Ovary (tissue), 9 donors: ENCODE measurements around the gene HK3. TPM values are rescaled to one million over a fixed set of nuclear protein-coding genes. Genes with fewer than 3 reads are reported as not detected.

Source experiments
- DNase-seq, 5 donors: peaks; one replicate each; pipeline ENCODE4 v3.0.0-alpha.2; 2019 to 2020
- H3K27ac ChIP-seq, 2 donors: fragments of 200-600 bp; one replicate each; pipeline versions ENCODE4 v1.5.1 to v1.8.0; 2019 to 2022
- H3K27me3 ChIP-seq: fragments of 200-600 bp; one replicate; pipeline ENCODE4 v1.8.0; 2022
- H3K36me3 ChIP-seq: fragments of 200-600 bp; sonication (generic); one replicate; pipeline ENCODE4 v1.5.1; 2019
- H3K4me1 ChIP-seq: one replicate; pipeline ENCODE4 v1.8.1; 2013; ENCODE audit warnings: mild to moderate bottlenecking, moderate library complexity; ENCODE audit not compliant: insufficient read depth
- H3K4me3 ChIP-seq: fragments of 200-600 bp; sonication (generic); one replicate; pipeline ENCODE4 v1.5.1; 2017
- H3K9me3 ChIP-seq, 2 donors: fragments of 200-600 bp in 1 of 2; sonication (generic) in 1 of 2; one replicate each; pipeline versions ENCODE4 v1.5.1 to v1.8.1; 2013 to 2019; ENCODE audit warnings: mild to moderate bottlenecking in 1 of 2, moderate library complexity in 1 of 2
- CTCF ChIP-seq, 3 donors: fragments of 450-650 bp in 2 of 3; fragments of 200-600 bp in 1 of 3; IDR thresholded peaks; one replicate each; pipeline versions ENCODE4 v1.5.1 to v1.8.0; 2016 to 2022; ENCODE audit warnings: antibody characterized with exemption in 3 of 3, mild to moderate bottlenecking in 1 of 3
- EP300 ChIP-seq: sonication (generic); formaldehyde crosslinking; IDR thresholded peaks from one replicate; pipeline ENCODE4 v1.6.1; 2017; ENCODE audit warnings: antibody characterized with exemption
- POLR2A ChIP-seq: fragments of 450-650 bp; IDR thresholded peaks from one replicate; pipeline ENCODE4 v1.6.1; 2017; ENCODE audit warnings: antibody characterized with exemption, mild to moderate bottlenecking, moderate library complexity
- WGBS, 3 donors: extraction: QIAGEN DNeasy Blood & Tissue Kit in 1 of 3; methylation state at CpG; one replicate each; pipeline versions ENCODE4 v1.1.5 to v1.1.7; 2013 to 2017; 5-methylcytosine and 5-hydroxymethylcytosine counted together
- intact Hi-C, 4 donors: fragments of 100-400 bp; cut with DNase I; formaldehyde crosslinking; loops; one replicate each; pipeline versions ENCODE4 v1.11.0 to v1.15.1; 2022 to 2023
- polyA plus RNA-seq, 2 donors: library from polyadenylated mRNA; stranded (reverse); fragments of 200-250 nt in 1 of 2; fragments of 350-450 nt in 1 of 2; fragmentation: Illumina TruSeq in 1 of 2; extraction: RNeasy Lipid Tissue Mini Kit (QIAGEN cat#74804) in 1 of 2; gene quantifications; one replicate each; pipeline ENCODE4 v1.2.3, GENCODE V29; 2013 to 2014
- total RNA-seq, 7 donors: library from RNA; depleted of rRNA in 2 of 7; stranded (reverse); fragments of >200 nt in 2 of 7; fragmentation: NEBNext Ultra II Directional in 3 of 7; extraction: Animal tissue kit (Norgen Biotek cat#: 25700) in 3 of 7; gene quantifications; one replicate each; pipeline versions ENCODE4 v1.1.0 to v1.2.4, GENCODE V29; 2016 to 2023
- donor health status: DM: no; HTN: no; CAD: no; lungs with moderate emphysema.
- donor health status: DM: no; HTN: no; CAD: no.
- donor health status: Bipolar disorder and iron deficiency.
- donor health status: DM: yes; HTN: yes; CAD: no.
- donor health status: DM: no; HTN: no; CAD: no.
- donor health status: DM: yes; HTN: yes; CAD: no.

HK3 gene
- total and polyA plus RNA-seq, 9 donors, result 0.61 to 9.9 (median 2.3) TPM

DNA sequence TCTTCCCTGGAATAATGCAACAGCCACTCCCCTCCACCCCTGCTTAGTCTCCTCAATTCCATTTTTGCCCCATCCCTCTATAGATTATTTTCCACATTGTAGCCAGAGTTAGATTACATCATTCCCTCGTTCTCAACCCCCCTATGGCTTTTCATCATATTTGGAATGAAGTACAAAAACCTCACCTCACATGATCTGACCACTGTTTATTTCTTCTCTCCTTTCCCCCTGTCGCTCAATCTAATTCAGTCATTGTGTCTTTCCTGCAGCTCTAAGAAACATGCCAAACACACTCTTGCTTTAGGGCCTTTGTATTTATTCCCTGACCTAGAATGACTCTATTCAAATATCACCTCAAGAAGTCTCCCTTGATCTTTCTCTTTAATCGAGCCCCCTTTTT is 22.6 kb upstream of the HK3 start:
- Histone ChIP-seq H3K4me1 (no peaks in the 10 kb centered on the region), H3K4me3 (no peak overlapping the region), H3K27me3 (no peaks in the 10 kb centered on the region), H3K27ac (no peak overlapping the region), H3K36me3 (no peaks in the 10 kb centered on the region), H3K9me3 (no peaks in the 10 kb centered on the region)
- WGBS, 3 donors, result 91 to 94% (median 92%) methylated on average over 3 of the region's 3 CpGs
- TF ChIP-seq CTCF (IDR thresholded peaks at IDR 0.05) (no peak), POLR2A (no peak), EP300 (no peak)
- intact Hi-C loops, result no loop called here
- DNase-seq, result no peak

GRCh38 chr5:176918613-176919012 is 19.5 kb upstream of the HK3 start:
- Histone ChIP-seq H3K27me3 (no peaks in the 10 kb centered on the region), H3K36me3 (no peaks in the 10 kb centered on the region), H3K4me1 (peaks cover 2% of the 10 kb centered on the region), H3K4me3 (no peak overlapping the region), H3K27ac (no peak overlapping the region), H3K9me3 (no peaks in the 10 kb centered on the region)
- no peak for DNase-seq
- TF ChIP-seq CTCF (IDR thresholded peaks at IDR 0.05) (no peak), EP300 (no peak), POLR2A (no peak)
- intact Hi-C loops, result no loop called here
- WGBS, 3 donors, result 91 to 97% (median 94%) methylated on average over 6 of the region's 6 CpGs

DNA sequence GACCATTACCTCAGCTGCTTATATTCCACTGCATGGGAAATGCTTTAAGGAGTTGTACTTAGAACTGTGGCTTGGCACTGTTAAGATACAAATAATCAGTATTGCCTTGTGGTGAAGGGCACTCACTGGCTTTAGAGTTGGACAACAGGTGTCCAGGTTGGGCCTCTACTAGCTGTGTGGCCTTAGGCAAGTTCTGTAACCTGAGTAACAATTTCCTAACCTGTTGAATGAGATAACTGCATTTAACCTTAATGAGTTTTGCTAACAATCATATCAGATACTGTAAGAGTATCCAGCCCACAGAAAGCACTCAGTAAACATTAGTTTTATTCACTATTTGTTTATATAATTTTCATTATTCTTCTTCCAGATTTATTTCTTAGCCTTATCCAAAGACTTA is 17.2 kb upstream of the HK3 start:
- Histone ChIP-seq H3K9me3 (no peaks in the 10 kb centered on the region), H3K4me1 (peaks cover 2% of the 10 kb centered on the region), H3K36me3 (no peaks in the 10 kb centered on the region), H3K27ac (no peak overlapping the region), H3K27me3 (no peaks in the 10 kb centered on the region), H3K4me3 (no peak overlapping the region)
- TF ChIP-seq EP300, result no peak
- TF ChIP-seq CTCF (IDR thresholded peaks at IDR 0.05), result no peak
- TF ChIP-seq POLR2A, result no peak
- intact Hi-C loops, result no loop called here
- DNase-seq, result no peak

GRCh38 chr5:176915906-176916305 is 16.8 kb upstream of the HK3 start:
- 57 to 68% (median 60%) methylated on average over 2 of the region's 2 CpGs for WGBS, 3 donors
- Histone ChIP-seq H3K9me3 (no peaks in the 10 kb centered on the region), H3K27ac (no peak overlapping the region), H3K27me3 (no peaks in the 10 kb centered on the region), H3K4me3 (no peak overlapping the region), H3K4me1 (peaks cover 2% of the 10 kb centered on the region), H3K36me3 (no peaks in the 10 kb centered on the region)
- TF ChIP-seq EP300 (no peak), POLR2A (no peak), CTCF (IDR thresholded peaks at IDR 0.05) (no peak)
- intact Hi-C loops, result no loop called here
- DNase-seq, result no peak

DNA sequence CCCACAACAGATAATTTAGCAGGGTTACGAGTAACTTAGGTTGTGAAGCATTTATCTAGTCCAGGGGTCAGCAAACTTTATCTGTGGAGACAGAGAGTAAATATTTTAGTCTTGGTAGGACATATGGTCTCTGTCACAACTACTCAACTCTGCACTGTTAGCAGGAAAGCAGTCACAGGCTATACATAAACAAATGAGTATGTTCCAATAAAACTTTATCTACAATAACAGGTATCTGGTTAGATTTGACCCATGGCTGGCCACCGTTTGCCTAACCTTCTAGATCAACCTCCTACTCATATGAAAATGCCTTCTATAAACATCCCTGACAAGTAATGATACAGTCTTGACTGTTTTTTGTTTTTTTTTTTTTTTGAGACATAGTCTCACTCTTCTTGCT is 13.0 kb upstream of the HK3 start:
- H3K36me3 ChIP-seq, result no peaks in the 10 kb centered on the region
- TF ChIP-seq EP300, result no peak
- TF ChIP-seq POLR2A, result no peak
- TF ChIP-seq CTCF (IDR thresholded peaks at IDR 0.05), result no peak
- H3K27ac ChIP-seq, result no peak overlapping the region
- DNase-seq, result no peak
- peaks cover 2% of the 10 kb centered on the region for H3K4me1 ChIP-seq
- 34 to 49% (median 49%) methylated on average over 2 of the region's 2 CpGs for WGBS, 3 donors
- intact Hi-C loops, result no loop called here
- no peaks in the 10 kb centered on the region for H3K27me3 ChIP-seq
- H3K4me3 ChIP-seq, result no peak overlapping the region
- no peaks in the 10 kb centered on the region for H3K9me3 ChIP-seq
